A673 (cell line): ENCODE measurements around the gene CAPN8.

Source experiments
- EZH2 ChIP-seq: fragments of 200-600 bp; sonication (generic); IDR thresholded peaks from 2 replicates; pipeline ENCODE4 v1.6.1; 2017; ENCODE audit warnings: borderline replicate concordance, low read depth, mild to moderate bottlenecking, mixed read lengths, antibody characterized with exemption, low read length; ENCODE audit not compliant: poor library complexity, severe bottlenecking
- TF ChIP-seq, protein P1 (sequence below): fragments of 300-800, 200-600 bp; sonication (generic); conservative IDR thresholded peaks from 2 replicates; pipeline ENCODE4 v1.5.1; 2017; ENCODE audit warnings: low read depth, mild to moderate bottlenecking, antibody characterized with exemption, low read length, moderate library complexity, mixed read lengths

- TF ChIP-seq EZH2 = no peak
- TF ChIP-seq, protein P1, sequence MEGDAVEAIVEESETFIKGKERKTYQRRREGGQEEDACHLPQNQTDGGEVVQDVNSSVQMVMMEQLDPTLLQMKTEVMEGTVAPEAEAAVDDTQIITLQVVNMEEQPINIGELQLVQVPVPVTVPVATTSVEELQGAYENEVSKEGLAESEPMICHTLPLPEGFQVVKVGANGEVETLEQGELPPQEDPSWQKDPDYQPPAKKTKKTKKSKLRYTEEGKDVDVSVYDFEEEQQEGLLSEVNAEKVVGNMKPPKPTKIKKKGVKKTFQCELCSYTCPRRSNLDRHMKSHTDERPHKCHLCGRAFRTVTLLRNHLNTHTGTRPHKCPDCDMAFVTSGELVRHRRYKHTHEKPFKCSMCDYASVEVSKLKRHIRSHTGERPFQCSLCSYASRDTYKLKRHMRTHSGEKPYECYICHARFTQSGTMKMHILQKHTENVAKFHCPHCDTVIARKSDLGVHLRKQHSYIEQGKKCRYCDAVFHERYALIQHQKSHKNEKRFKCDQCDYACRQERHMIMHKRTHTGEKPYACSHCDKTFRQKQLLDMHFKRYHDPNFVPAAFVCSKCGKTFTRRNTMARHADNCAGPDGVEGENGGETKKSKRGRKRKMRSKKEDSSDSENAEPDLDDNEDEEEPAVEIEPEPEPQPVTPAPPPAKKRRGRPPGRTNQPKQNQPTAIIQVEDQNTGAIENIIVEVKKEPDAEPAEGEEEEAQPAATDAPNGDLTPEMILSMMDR = no peak
Measured at GRCh38 chr1:223538981-223539380, 126.5 kb downstream of the CAPN8 start.
